Measurements from ENCODE around the gene LRRFIP2.

The LRRFIP2 gene

DNA sequence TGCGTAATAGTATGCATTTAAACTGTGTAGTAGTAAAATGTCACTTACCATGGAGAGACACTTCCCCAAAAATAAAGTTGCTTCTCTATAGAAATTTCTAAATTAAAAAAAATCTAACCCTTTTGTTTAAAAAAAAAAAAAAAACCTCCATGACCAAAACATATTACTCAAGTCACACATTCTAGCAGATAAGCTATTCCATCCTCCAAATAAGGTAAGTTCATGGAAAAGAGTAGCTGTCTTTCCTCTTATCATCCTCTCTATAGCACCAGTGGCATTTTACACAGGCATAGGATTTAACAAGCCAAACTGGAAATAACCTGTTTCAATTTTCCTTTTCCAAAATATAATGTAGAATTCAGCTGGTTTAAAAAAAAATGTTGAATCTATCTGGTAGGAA is 57.4 kb downstream of the LRRFIP2 start:
- no peak overlapping the region for H3K4me3 ChIP-seq (ENCODE audit: low read length)
- no peak for DNase-seq (ENCODE audit: low read depth)
- TF ChIP-seq, protein P1, sequence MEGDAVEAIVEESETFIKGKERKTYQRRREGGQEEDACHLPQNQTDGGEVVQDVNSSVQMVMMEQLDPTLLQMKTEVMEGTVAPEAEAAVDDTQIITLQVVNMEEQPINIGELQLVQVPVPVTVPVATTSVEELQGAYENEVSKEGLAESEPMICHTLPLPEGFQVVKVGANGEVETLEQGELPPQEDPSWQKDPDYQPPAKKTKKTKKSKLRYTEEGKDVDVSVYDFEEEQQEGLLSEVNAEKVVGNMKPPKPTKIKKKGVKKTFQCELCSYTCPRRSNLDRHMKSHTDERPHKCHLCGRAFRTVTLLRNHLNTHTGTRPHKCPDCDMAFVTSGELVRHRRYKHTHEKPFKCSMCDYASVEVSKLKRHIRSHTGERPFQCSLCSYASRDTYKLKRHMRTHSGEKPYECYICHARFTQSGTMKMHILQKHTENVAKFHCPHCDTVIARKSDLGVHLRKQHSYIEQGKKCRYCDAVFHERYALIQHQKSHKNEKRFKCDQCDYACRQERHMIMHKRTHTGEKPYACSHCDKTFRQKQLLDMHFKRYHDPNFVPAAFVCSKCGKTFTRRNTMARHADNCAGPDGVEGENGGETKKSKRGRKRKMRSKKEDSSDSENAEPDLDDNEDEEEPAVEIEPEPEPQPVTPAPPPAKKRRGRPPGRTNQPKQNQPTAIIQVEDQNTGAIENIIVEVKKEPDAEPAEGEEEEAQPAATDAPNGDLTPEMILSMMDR (conservative IDR thresholded peaks at IDR 0.05; ENCODE audit: low read length) = no peak

DNA sequence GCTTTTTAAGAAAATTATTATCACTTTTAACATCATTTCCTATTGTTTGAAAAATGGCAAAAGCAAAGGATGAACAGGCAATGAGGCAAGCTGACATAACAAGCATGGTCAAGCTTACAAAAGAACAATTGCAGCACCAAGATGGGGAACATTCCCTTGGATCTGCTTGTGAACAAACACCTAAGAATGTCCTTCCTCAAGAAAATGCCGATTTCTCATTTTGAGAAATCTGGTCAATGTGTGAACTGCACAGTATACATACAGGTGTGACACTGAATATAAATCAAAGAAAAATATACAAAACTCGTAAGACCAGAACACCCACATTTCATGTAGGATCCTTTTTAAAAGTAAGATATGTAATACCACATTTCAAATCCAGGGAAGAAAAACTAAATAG is 58.9 kb downstream of the LRRFIP2 start:
- peak; percentile 52 for DNase-seq (ENCODE audit: low read depth)
- no peak overlapping the region for H3K4me3 ChIP-seq (ENCODE audit: low read length)
- TF ChIP-seq, protein P1 (conservative IDR thresholded peaks at IDR 0.05; ENCODE audit: low read length) = no peak

DNA sequence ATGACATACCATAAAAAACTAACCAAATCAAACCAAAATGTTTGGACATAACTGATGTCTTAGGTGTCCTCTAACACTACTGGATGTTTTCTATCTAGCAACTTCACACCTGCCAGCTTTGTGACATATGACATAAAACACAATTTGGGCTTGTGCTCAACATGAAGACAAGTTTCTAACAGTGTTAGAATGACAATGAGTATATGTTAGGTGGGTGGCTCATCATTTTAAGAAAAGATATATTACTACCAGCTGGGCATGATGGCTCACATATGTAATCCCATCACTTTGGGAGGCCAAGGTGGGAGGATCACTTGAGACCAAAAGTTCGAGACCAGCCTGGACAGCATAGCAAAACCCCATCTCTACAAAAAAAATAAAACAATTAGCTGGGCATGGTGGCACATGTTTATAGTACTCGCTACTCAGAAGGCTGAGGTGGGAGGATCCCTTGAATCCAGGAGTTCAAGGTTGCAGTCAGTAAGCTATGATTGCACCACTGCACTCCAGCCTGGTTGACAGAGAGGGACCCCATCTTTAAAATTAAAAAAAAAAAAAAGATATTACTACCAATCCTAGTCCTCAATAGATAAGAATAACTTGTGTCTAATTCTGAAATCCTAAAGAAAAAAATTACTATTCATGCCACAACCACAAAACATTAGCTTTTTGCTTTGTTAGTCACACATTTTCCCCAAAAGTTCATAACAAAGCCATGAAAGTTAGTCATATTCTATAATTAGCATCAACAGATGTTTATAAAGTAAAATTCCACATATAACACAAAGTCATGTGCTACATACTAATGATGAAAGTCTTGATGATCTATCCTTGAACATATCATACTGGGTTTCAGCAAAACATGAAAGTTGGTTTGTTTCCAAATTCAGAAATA is 59.9 kb downstream of the LRRFIP2 start:
- TF ChIP-seq, protein P1 (conservative IDR thresholded peaks at IDR 0.05; ENCODE audit: low read length) = no peak

DNA sequence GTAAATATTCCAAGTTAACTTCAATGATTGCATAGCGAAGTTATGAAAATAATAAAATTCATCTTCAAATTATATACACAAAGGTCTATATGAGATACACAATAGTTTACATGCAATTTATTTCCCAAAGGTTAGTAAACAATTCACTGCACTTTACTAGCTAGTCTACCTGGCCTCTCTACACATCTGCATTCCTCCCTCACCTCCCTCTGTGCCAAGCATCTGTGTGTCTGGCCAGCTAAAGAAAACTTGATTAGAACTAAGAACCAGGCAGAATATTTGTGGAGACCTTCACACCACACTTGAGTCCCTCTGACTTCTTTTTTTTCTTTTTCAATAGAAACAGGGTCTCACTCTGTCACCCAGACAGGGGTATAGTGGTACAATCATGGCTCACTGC is 61.4 kb downstream of the LRRFIP2 start:
- TF ChIP-seq, protein P1 (conservative IDR thresholded peaks at IDR 0.05; ENCODE audit: low read length) = no peak
- no peak for DNase-seq (ENCODE audit: low read depth)
- no peak overlapping the region for H3K4me3 ChIP-seq (ENCODE audit: low read length)

More for the DNA sequence above, 59.9 kb downstream of the LRRFIP2 start:
- peak; percentile 91 for DNase-seq (ENCODE audit: low read depth)
- H3K4me3 ChIP-seq (ENCODE audit: low read length) = no peak overlapping the region

DNA sequence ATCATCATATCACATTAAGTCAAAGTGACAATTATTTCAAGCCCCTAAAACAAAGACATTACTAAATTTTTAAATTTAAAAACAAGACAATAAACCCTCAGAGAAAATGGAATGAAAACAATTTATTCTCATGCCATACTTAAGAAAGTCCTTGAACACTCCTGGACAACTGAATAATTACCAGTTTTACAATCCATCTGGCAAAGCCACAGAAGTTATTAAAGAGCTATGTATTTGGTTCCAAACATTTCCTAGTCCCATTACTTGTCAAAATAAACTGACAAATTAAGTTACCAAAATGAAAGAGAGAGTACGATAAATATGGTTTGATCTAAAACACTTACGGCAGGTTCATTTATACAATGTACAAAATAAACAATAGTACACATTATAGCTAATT is 63.2 kb downstream of the LRRFIP2 start:
- TF ChIP-seq, protein P1 (conservative IDR thresholded peaks at IDR 0.05; ENCODE audit: low read length) = no peak
- no peak overlapping the region for H3K4me3 ChIP-seq (ENCODE audit: low read length)
- peak; percentile 43 for DNase-seq (ENCODE audit: low read depth)

DNA sequence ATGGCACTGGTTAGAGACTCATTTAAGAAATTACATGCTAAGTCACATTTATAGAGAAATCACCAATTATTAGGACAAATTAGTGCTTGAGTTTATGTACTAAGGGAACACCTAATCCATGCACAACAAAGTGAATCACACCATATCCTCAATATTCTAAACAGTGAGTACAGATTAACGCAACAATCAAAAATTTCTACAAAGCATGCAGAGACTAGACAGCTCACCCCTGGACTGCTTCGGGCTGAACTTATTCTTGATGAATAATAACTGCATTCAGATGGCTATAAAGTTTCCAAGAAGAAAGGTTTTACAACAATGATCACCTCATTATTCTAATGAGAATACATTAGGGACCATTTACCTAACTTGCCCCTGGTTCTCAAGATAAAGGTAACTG is 66.5 kb downstream of the LRRFIP2 start:
- TF ChIP-seq, protein P1 (conservative IDR thresholded peaks at IDR 0.05; ENCODE audit: low read length) = no peak
- no peak overlapping the region for H3K4me3 ChIP-seq (ENCODE audit: low read length)
- DNase-seq (ENCODE audit: low read depth) = no peak

Data from AG10803 (cell line).